Heart right ventricle (tissue), 16 donors: Measurements from ENCODE around the gene TPO. TPM values are rescaled to one million over a fixed set of nuclear protein-coding genes. Genes with fewer than 3 reads are reported as not detected.

ENCODE experiments used
- ATAC-seq, 8 donors: fragments of 200-7000 bp; cut with Tn5 transposase; one replicate each; pipeline ENCODE4 v1.9.1; 2020; ENCODE audit warnings: mild to moderate bottlenecking in 8 of 8, moderate library complexity in 8 of 8, moderate number of reproducible peaks in 1 of 8
- DNase-seq, 2 donors: peaks; one replicate each; pipeline ENCODE4 v3.0.0-alpha.2; 2020
- H3K27ac ChIP-seq, 10 donors: fragments of 200-600 bp; sonication (generic) in 2 of 10; one replicate each; pipeline versions ENCODE4 v1.5.0 to v1.8.0; 2020 to 2022; ENCODE audit warnings: mild to moderate bottlenecking in 3 of 10
- H3K27me3 ChIP-seq, 7 donors: fragments of 200-600 bp; one replicate each; pipeline ENCODE4 v1.8.0; 2021 to 2022; ENCODE audit warnings: mild to moderate bottlenecking in 2 of 7
- H3K36me3 ChIP-seq, 9 donors: fragments of 200-600 bp; sonication (generic) in 1 of 9; one replicate each; pipeline versions ENCODE4 v1.5.0 to v1.8.0; 2020 to 2022; ENCODE audit warnings: mild to moderate bottlenecking in 2 of 9
- H3K4me1 ChIP-seq, 9 donors: fragments of 200-600 bp; sonication (generic) in 1 of 9; one replicate each; pipeline versions ENCODE4 v1.5.0 to v1.8.0; 2020 to 2022; ENCODE audit warnings: mild to moderate bottlenecking in 4 of 9
- H3K4me3 ChIP-seq, 10 donors: fragments of 200-600 bp; sonication (generic) in 2 of 10; one replicate each; pipeline versions ENCODE4 v1.5.0 to v1.8.0; 2020 to 2022; ENCODE audit warnings: mild to moderate bottlenecking in 7 of 10, moderate library complexity in 2 of 10
- H3K9me3 ChIP-seq, 11 donors: fragments of 200-600 bp in 10 of 11; sonication (generic) in 2 of 11; one replicate each; pipeline versions ENCODE4 v1.5.0 to v1.8.0; 2013 to 2022; ENCODE audit warnings: mild to moderate bottlenecking in 2 of 11, control low read depth in 1 of 11, moderate library complexity in 1 of 11
- WGBS, 2 donors: extraction: QIAGEN DNeasy Blood & Tissue Kit; methylation state at CpG; one replicate each; pipeline ENCODE4 v1.1.7; 2013; ENCODE audit warnings: inconsistent platforms in 1 of 2; 5-methylcytosine and 5-hydroxymethylcytosine counted together
- intact Hi-C, 10 donors: fragments of 100-400 bp; cut with DNase I; formaldehyde crosslinking; loops; one replicate each; pipeline versions ENCODE4 v1.11.1 to v1.14.2; 2022
- polyA plus RNA-seq, 2 donors: library from polyadenylated mRNA; stranded (reverse); fragments of 200-250 nt; gene quantifications; one replicate each; pipeline ENCODE4 v1.2.3, GENCODE V29; 2013
- total RNA-seq, 10 donors: library from RNA; stranded (reverse); fragmentation: NEBNext Ultra II Directional in 3 of 10; extraction: Animal tissue kit (Norgen Biotek cat#: 25700) in 3 of 10; gene quantifications; one replicate each; pipeline versions ENCODE4 v1.2.1 to v1.2.4, GENCODE V29; 2021 to 2023
- TF ChIP-seq, protein P1 (sequence below), 9 donors: fragments of 200-600 bp; sonication (generic) in 2 of 9; IDR thresholded peaks; one replicate each; pipeline versions ENCODE4 v1.5.0 to v1.8.0; 2021 to 2022; ENCODE audit warnings: antibody characterized with exemption in 9 of 9, mild to moderate bottlenecking in 5 of 9, moderate library complexity in 1 of 9
- donor health status: Arrhythmogenic right ventricular cardiomyopathy.
- donor health status: ischemic (EF 13 %, LVEDD 7.1; RV severe dilation, severe dysfunction).
- donor health status: healthy with polysubstance abuse.
- donor health status: DM: no; HTN: yes; CAD: no.
- donor health status: DM: no; HTN: no; CAD: no.
- donor health status: ischemic (EF 25% LVEDD 6.9; RV normal size, moderate dysfunction).
- donor health status: ischemic (EF 25% LVEDD 5.7; RV mildly dilated, moderate dysfunction).
- donor health status: healthy.
- donor health status: DM: yes; HTN: yes; CAD: no.
- donor health status: Ischemic cardiomyopathy.
- donor health status: ischemic (EF 35%, LVEDD 5.7; RV mildly dilated, moderate dysfunction).
- donor health status: nonischemic (EF 11% LVEDD 7.7; RV severe dilation, severe dysfunction).
- donor health status: DM: yes; HTN: yes; CAD: no.
- donor health status: PGD.
- donor health status: ischemic (EF 29% LVEDD 5.4; RV normal size, mild dysfunction).
- donor health status: nonischemic (EF 23%, LVEDD 6.1; RV moderate dilation, normal function).

The TPO gene
- total and polyA plus RNA-seq, 12 donors, result 0.85 to 22.1 (median 6.4) TPM

DNA sequence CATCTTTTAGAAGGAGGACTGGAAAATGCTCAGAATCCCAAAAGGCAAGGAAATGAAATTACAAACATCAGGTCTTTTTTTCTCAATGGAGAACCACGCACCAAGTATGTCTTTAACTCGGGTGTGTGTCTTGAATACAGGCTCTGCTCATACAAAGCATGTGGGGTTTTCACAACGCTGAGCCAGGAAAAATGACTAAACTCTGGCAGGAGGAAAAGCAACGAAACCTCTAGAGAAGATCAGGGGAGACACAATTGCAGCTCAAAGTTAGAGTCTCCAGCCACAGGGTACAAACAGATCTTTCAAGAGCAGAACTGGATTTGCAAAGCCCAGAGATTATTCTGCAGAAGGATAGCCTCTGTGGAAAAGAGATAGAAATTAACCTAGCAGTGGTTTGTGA lies 42.8 kb upstream of the TPO start:
- Histone ChIP-seq H3K4me1 (no peaks in the 10 kb centered on the region), H3K27ac (no peak overlapping the region), H3K27me3 (no peaks in the 10 kb centered on the region), H3K9me3 (no peaks in the 10 kb centered on the region), H3K4me3 (no peak overlapping the region), H3K36me3 (no peaks in the 10 kb centered on the region)
- TF ChIP-seq, protein P1, sequence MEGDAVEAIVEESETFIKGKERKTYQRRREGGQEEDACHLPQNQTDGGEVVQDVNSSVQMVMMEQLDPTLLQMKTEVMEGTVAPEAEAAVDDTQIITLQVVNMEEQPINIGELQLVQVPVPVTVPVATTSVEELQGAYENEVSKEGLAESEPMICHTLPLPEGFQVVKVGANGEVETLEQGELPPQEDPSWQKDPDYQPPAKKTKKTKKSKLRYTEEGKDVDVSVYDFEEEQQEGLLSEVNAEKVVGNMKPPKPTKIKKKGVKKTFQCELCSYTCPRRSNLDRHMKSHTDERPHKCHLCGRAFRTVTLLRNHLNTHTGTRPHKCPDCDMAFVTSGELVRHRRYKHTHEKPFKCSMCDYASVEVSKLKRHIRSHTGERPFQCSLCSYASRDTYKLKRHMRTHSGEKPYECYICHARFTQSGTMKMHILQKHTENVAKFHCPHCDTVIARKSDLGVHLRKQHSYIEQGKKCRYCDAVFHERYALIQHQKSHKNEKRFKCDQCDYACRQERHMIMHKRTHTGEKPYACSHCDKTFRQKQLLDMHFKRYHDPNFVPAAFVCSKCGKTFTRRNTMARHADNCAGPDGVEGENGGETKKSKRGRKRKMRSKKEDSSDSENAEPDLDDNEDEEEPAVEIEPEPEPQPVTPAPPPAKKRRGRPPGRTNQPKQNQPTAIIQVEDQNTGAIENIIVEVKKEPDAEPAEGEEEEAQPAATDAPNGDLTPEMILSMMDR (IDR thresholded peaks at IDR 0.05), result no peak
- 65 to 70% methylated on average over 4 of the region's 4 CpGs for WGBS, 2 donors
- ATAC-seq (no peak), DNase-seq (no peak)
- intact Hi-C loops, result loop anchor here in 3 of 10 donors (10.0 kb wide), 2 partner anchors 116 to 126 kb away; no protein-coding TSS in a partner anchor

DNA sequence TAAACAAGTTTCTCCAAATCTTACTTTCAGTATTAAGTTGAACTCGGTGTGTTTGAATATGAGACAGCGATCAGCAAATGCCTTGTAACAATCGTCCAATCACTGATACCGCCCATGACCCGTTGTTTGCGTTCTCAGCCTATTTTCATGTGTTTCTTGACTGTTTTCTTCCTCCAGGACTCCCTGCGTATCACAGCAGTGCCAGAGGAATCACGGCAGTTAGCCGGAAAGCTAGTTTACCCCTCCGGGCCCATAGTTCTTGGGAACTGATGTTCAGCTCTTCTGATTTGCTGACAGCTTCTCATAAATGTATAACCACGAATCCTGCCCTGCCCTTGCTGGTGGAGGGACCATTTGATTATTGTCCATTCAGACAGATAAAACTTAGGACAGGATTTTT lies 42.2 kb upstream of the TPO start:
- TF ChIP-seq, protein P1 (IDR thresholded peaks at IDR 0.05), result no peak
- no peaks in the 10 kb centered on the region for H3K9me3 ChIP-seq
- H3K4me1 ChIP-seq, result peaks cover 0 to 3% (median 0%) of the 10 kb centered on the region in 9 donors
- no peak overlapping the region for H3K27ac ChIP-seq
- 83 to 84% methylated on average over 11 of the region's 11 CpGs for WGBS, 2 donors
- H3K4me3 ChIP-seq, result no peak overlapping the region
- ATAC-seq (no peak), DNase-seq (no peak)
- H3K36me3 ChIP-seq, result no peaks in the 10 kb centered on the region
- peaks cover 0 to 4% (median 0%) of the 10 kb centered on the region in 7 donors for H3K27me3 ChIP-seq
- intact Hi-C loops, result loop anchor here in 3 of 10 donors (10.0 kb wide), 2 partner anchors 116 to 126 kb away; no protein-coding TSS in a partner anchor

DNA sequence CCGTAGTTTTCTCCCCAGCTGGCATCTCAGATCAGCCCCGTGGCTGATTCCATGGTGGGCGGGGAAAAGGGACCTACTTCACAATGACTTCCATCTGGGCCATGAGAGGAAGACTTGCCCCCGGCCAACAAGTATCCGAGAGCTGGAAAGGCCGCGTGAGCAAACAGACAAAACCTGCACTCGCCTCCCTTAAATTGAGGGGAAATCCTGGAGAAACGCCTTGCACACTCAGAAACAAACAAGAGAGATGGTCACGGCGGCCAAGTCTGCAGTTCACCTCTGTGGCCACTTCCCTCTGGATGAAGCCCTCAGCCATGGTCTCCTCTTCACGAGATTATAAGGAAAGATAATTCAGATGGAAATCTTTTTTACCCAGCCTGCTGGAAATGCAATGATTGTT lies 39.4 kb upstream of the TPO start:
- peaks cover 0 to 8% (median 0%) of the 10 kb centered on the region in 7 donors for H3K27me3 ChIP-seq
- DNase-seq (peak in 1 of 2 donors; percentile 24), ATAC-seq (peak; percentile 33 to 76 (median 72))
- H3K9me3 ChIP-seq, result no peaks in the 10 kb centered on the region
- intact Hi-C loops, result loop anchor here in 3 of 10 donors (10.0 kb wide), 2 partner anchors 119 to 129 kb away; no protein-coding TSS in a partner anchor
- TF ChIP-seq, protein P1 (IDR thresholded peaks at IDR 0.05), result no peak
- peak overlapping the region in 9 of 10 donors; percentile 29 to 59 (median 43) for H3K4me3 ChIP-seq
- peak overlapping the region; percentile 27 to 84 (median 68) for H3K27ac ChIP-seq
- no peaks in the 10 kb centered on the region for H3K36me3 ChIP-seq
- H3K4me1 ChIP-seq, result peaks cover 0 to 3% (median 0%) of the 10 kb centered on the region in 9 donors
- 60 to 68% methylated on average over 12 of the region's 12 CpGs for WGBS, 2 donors

DNA sequence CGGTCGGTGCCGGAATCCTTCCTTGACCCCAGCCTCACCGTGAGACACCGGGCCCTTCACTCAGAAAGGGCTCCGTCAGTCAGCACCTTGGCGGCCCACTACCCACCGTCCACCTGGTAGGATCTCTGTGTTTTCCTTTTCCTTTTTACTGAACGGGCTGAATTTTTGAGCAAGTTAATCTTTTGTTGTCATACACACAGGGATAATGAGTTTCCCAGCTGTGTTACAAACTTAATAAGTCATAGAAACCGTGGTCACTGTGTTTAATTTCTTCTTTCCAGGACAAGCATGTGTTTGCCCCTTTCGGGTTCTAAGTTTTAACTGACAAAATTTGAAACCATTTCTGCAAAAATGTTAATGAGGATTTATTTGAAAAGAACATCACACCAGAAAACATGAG lies 39.0 kb upstream of the TPO start:
- H3K9me3 ChIP-seq, result no peaks in the 10 kb centered on the region
- ATAC-seq (peak in 5 of 8 donors; percentile 36 to 54 (median 41)), DNase-seq (no peak)
- H3K4me3 ChIP-seq, result peak overlapping the region in 9 of 10 donors; percentile 29 to 59 (median 43)
- intact Hi-C loops, result loop anchor here in 3 of 10 donors (10.0 kb wide), 2 partner anchors 119 to 129 kb away; no protein-coding TSS in a partner anchor
- H3K4me1 ChIP-seq, result peaks cover 0 to 3% (median 0%) of the 10 kb centered on the region in 9 donors
- WGBS, 2 donors, result 56 to 72% methylated on average over 11 of the region's 11 CpGs
- peak overlapping the region; percentile 27 to 84 (median 68) for H3K27ac ChIP-seq
- H3K27me3 ChIP-seq, result peaks cover 0 to 11% (median 0%) of the 10 kb centered on the region in 7 donors
- TF ChIP-seq, protein P1 (IDR thresholded peaks at IDR 0.05), result no peak
- H3K36me3 ChIP-seq, result no peaks in the 10 kb centered on the region
